Fibroblast of lung (primary cell): ENCODE measurements around the gene SLIT3. TPM values are rescaled to one million over a fixed set of nuclear protein-coding genes. Genes with fewer than 3 reads are reported as not detected.

Source experiments
- DNase-seq, 2 donors: peaks; one replicate each; pipeline versions ENCODE4 v3.0.0 to v3.0.0-alpha.2; 2010; ENCODE audit warnings: low read depth in 2 of 2
- H2AFZ ChIP-seq: 2 replicates; pipeline ENCODE4 v1.5.1; 2012; ENCODE audit warnings: low read length, control low read depth, inconsistent platforms
- H3K27ac ChIP-seq: 2 replicates; pipeline ENCODE4 v1.5.1; 2011; ENCODE audit warnings: low read length, control low read depth; ENCODE audit not compliant: insufficient read depth
- H3K27me3 ChIP-seq: 2 replicates; pipeline ENCODE4 v1.5.1; 2011; ENCODE audit warnings: mild to moderate bottlenecking, low read length; ENCODE audit not compliant: control insufficient read depth, insufficient read depth
- H3K36me3 ChIP-seq: 2 replicates; pipeline ENCODE4 v1.5.1; 2011; ENCODE audit warnings: low read length; ENCODE audit not compliant: control insufficient read depth, insufficient read depth
- H3K4me1 ChIP-seq: 2 replicates; pipeline ENCODE4 v1.5.1; 2011; ENCODE audit warnings: low read length; ENCODE audit not compliant: control insufficient read depth, insufficient read depth; ENCODE audit errors: extremely low read depth
- H3K4me2 ChIP-seq: 2 replicates; pipeline ENCODE4 v1.5.1; 2011; ENCODE audit warnings: low read length, control low read depth; ENCODE audit not compliant: insufficient read depth; ENCODE audit errors: extremely low read depth
- H3K4me3 ChIP-seq, 4 experiments: fragments of 200-600 bp in 1 of 4; sonication (generic) in 1 of 4; replicated peaks in 1 of 4; 2 replicates each; pipeline ENCODE4 v1.5.1; 2011 to 2016; ENCODE audit warnings: low read length in 4 of 4, low read depth in 3 of 4, mild to moderate bottlenecking in 3 of 4, control low read depth in 2 of 4, inconsistent platforms in 1 of 4, mixed read lengths in 1 of 4; ENCODE audit not compliant: insufficient read depth in 1 of 4; ENCODE audit errors: control extremely low read depth in 1 of 4
- H3K79me2 ChIP-seq: 2 replicates; pipeline ENCODE4 v1.5.1; 2012; ENCODE audit warnings: mild to moderate bottlenecking, low read length, inconsistent platforms; ENCODE audit not compliant: control insufficient read depth, insufficient read depth
- H3K9ac ChIP-seq: 2 replicates; pipeline ENCODE4 v1.5.1; 2011; ENCODE audit warnings: mild to moderate bottlenecking, low read length, control low read depth; ENCODE audit not compliant: insufficient read depth
- H3K9me3 ChIP-seq: 2 replicates; pipeline ENCODE4 v1.5.1; 2012; ENCODE audit warnings: low read depth, low read length; ENCODE audit not compliant: control insufficient read depth, insufficient read depth
- H4K20me1 ChIP-seq: 2 replicates; pipeline ENCODE4 v1.5.1; 2011; ENCODE audit warnings: low read length; ENCODE audit not compliant: control insufficient read depth, insufficient read depth; ENCODE audit errors: extremely low read depth
- EZH2 ChIP-seq: IDR thresholded peaks from 2 replicates; pipeline ENCODE4 v1.5.1; 2012; ENCODE audit warnings: low read length, control low read depth, mild to moderate bottlenecking; ENCODE audit errors: missing control alignments
- polyA plus RNA-seq, 2 donors: library from polyadenylated mRNA; depleted of rRNA in 1 of 2; stranded (reverse) in 1 of 2; unstranded in 1 of 2; fragments of >200 nt; gene quantifications; 2 replicates each; pipeline ENCODE4 v1.2.1, GENCODE V29; 2011 to 2012; ENCODE audit warnings: missing spikeins in 1 of 2
- total RNA-seq: library from RNA; depleted of rRNA; stranded (reverse); fragments of >200 nt; gene quantifications from 2 replicates; pipeline ENCODE4 v1.2.1, GENCODE V29; 2014
- TF ChIP-seq, protein P1 (sequence below), 2 donors: IDR thresholded peaks in 1 of 2; conservative IDR thresholded peaks in 1 of 2; 1 replicate in 1 of 2; 2 replicates in 1 of 2; pipeline ENCODE4 v1.5.1; 2011 to 2012; ENCODE audit warnings: low read length in 2 of 2, control low read depth in 1 of 2, inconsistent platforms in 1 of 2, low read depth in 1 of 2, mild to moderate bottlenecking in 1 of 2

Gene SLIT3
- total and polyA plus RNA-seq, 2 donors (not counting 1 experiment from before 2014, with no cell fraction given), result 1.6 to 4.6 TPM

- H3K4me1 ChIP-seq, result no peaks in the 10 kb centered on the region
Measured at GRCh38 chr5:168876419-168876818, 424.5 kb downstream of the SLIT3 start.

DNA sequence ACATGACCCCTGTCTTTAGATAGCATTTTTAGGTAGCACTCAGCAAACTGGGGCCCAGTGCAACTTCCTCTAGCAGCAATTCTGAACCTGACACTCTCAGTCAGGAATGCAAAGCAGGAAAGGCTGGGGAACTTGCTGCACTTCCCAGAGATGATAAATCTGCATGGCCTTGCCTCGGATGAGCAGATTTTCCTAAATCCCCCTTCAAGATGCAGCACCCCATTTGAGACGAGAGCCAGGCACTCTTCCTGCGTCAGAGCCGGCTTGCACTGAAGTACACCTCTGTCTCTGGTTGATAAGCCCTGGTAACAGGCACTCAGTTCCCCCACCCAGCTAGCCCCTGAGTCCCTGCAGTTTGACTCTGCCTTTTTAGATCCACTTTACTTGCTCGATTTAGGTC, 425.1 kb downstream of the SLIT3 start:
- TF ChIP-seq, protein P1, sequence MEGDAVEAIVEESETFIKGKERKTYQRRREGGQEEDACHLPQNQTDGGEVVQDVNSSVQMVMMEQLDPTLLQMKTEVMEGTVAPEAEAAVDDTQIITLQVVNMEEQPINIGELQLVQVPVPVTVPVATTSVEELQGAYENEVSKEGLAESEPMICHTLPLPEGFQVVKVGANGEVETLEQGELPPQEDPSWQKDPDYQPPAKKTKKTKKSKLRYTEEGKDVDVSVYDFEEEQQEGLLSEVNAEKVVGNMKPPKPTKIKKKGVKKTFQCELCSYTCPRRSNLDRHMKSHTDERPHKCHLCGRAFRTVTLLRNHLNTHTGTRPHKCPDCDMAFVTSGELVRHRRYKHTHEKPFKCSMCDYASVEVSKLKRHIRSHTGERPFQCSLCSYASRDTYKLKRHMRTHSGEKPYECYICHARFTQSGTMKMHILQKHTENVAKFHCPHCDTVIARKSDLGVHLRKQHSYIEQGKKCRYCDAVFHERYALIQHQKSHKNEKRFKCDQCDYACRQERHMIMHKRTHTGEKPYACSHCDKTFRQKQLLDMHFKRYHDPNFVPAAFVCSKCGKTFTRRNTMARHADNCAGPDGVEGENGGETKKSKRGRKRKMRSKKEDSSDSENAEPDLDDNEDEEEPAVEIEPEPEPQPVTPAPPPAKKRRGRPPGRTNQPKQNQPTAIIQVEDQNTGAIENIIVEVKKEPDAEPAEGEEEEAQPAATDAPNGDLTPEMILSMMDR (conservative IDR thresholded peaks at IDR 0.05 in 1 of 2, IDR thresholded peaks at IDR 0.05 in 1 of 2; ENCODE audit: low read depth in 1 of 2, low read length in 2 of 2), result no peak
- TF ChIP-seq EZH2, result no peak

More at GRCh38 chr5:168876419-168876818, 424.5 kb downstream of the SLIT3 start:
- Histone ChIP-seq H3K9ac (no peak overlapping the region), H4K20me1 (no peaks in the 10 kb centered on the region), H3K27me3 (no peaks in the 10 kb centered on the region), H3K4me3 (no peak overlapping the region), H3K9me3 (no peaks in the 10 kb centered on the region), H3K4me2 (no peak overlapping the region), H3K79me2 (no peaks in the 10 kb centered on the region), H3K36me3 (no peaks in the 10 kb centered on the region), H2AFZ (no peak overlapping the region), H3K27ac (no peak overlapping the region)
- TF ChIP-seq EZH2, result no peak
- TF ChIP-seq, protein P1 (conservative IDR thresholded peaks at IDR 0.05 in 1 of 2, IDR thresholded peaks at IDR 0.05 in 1 of 2; ENCODE audit: low read depth in 1 of 2, low read length in 2 of 2), result no peak
- no peak for DNase-seq

GRCh38 chr5:168874713-168875380, 426.1 kb downstream of the SLIT3 start:
- no peaks in the 10 kb centered on the region for H4K20me1 ChIP-seq
- H3K27me3 ChIP-seq, result no peaks in the 10 kb centered on the region
- no peaks in the 10 kb centered on the region for H3K4me1 ChIP-seq
- DNase-seq, result peak in 1 of 2 donors; percentile 24
- no peak overlapping the region for H3K9ac ChIP-seq
- no peaks in the 10 kb centered on the region for H3K9me3 ChIP-seq
- H3K4me3 ChIP-seq, result no peak overlapping the region
- TF ChIP-seq, protein P1 (conservative IDR thresholded peaks at IDR 0.05 in 1 of 2, IDR thresholded peaks at IDR 0.05 in 1 of 2; ENCODE audit: low read depth in 1 of 2, low read length in 2 of 2), result peak in 1 of 2 donors; percentile 7
- no peak for TF ChIP-seq EZH2
- H3K79me2 ChIP-seq, result no peaks in the 10 kb centered on the region
- no peak overlapping the region for H3K27ac ChIP-seq
- no peaks in the 10 kb centered on the region for H3K36me3 ChIP-seq
- no peak overlapping the region for H2AFZ ChIP-seq
- H3K4me2 ChIP-seq, result no peak overlapping the region

More for the DNA sequence above, 425.1 kb downstream of the SLIT3 start:
- Histone ChIP-seq H3K4me2 (no peak overlapping the region), H3K27me3 (no peaks in the 10 kb centered on the region), H3K9me3 (no peaks in the 10 kb centered on the region), H3K27ac (no peak overlapping the region), H4K20me1 (no peaks in the 10 kb centered on the region), H2AFZ (no peak overlapping the region), H3K36me3 (no peaks in the 10 kb centered on the region), H3K4me3 (no peak overlapping the region), H3K4me1 (no peaks in the 10 kb centered on the region), H3K79me2 (no peaks in the 10 kb centered on the region), H3K9ac (no peak overlapping the region)
- DNase-seq, result peak in 1 of 2 donors; percentile 19
